Neuron (in vitro differentiated cells): ENCODE results near the gene CUX1.
"Not testable (repeated sequence)": the region's sequence is repeated elsewhere in the genome, so short reads cannot be mapped to it uniquely, and the experiment has no call there.

Experiments
- H2AFZ ChIP-seq: one replicate; pipeline ENCODE4 v1.6.1; 2013; ENCODE audit warnings: low read depth, mild to moderate bottlenecking, inconsistent platforms, low read length, moderate library complexity
- H3K27me3 ChIP-seq: one replicate; pipeline ENCODE4 v1.6.1; 2013; ENCODE audit warnings: low read length; ENCODE audit not compliant: insufficient read depth
- H3K36me3 ChIP-seq: one replicate; pipeline ENCODE4 v1.6.1; 2013; ENCODE audit warnings: low read length; ENCODE audit not compliant: insufficient read depth
- H3K4me1 ChIP-seq: one replicate; pipeline ENCODE4 v1.6.1; 2013; ENCODE audit warnings: low read length; ENCODE audit not compliant: insufficient read depth
- H3K4me3 ChIP-seq: 2 replicates; pipeline ENCODE4 v1.5.1; 2013; ENCODE audit warnings: mild to moderate bottlenecking, low read length, moderate library complexity
- H3K9me3 ChIP-seq: one replicate; pipeline ENCODE4 v1.6.1; 2013; ENCODE audit warnings: low read length

The CUX1 gene

DNA sequence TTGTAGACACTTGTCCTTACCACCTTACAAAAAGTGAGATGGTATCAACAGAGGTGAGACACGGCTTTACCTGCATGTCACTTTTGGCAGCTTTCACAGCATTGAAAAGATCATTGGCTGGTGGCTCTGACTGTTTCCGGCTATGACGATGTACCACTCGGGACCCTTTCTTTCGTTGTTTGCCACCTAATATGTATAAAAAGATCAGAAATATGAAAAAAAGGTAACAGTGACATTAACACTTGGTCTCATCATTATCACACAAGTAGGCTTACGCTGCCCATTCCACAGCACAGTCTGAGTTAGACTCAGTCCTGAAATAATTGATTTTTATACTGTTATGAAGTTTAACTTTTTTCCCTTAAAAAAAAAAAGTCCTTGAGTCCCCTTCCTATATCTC is 509.8 kb downstream of the CUX1 start:
- not testable (repeated sequence) for H3K4me3 ChIP-seq, H3K9me3 ChIP-seq, H3K36me3 ChIP-seq, H3K27me3 ChIP-seq, H3K4me1 ChIP-seq, H2AFZ ChIP-seq

- H3K4me3 ChIP-seq, H3K4me1 ChIP-seq, H3K36me3 ChIP-seq, H2AFZ ChIP-seq, H3K27me3 ChIP-seq, H3K9me3 ChIP-seq: not testable (repeated sequence)
These were observed 511.4 kb downstream of the CUX1 start for GRCh38 chr7:102328863-102329262.

DNA sequence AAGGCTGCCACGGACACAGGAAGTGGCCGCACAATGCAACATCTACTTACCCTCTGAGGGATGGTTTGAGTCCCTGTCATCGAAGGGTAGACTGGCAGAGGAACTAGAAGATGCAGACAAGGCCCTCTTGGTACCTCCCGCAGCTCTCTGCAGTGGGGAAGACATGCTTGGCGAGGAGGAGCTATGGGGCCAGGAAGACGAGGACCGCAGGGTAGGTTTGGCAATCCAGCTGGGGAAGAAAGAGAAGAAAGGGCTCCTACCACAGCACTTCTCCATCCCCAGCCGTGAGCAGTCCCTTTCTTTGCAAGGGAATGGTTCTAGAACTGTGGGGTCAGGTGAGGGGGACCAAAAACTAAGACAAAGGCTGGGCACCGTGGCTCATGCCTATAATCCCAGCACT is 511.9 kb downstream of the CUX1 start:
- H3K36me3 ChIP-seq, H3K9me3 ChIP-seq, H3K27me3 ChIP-seq, H2AFZ ChIP-seq, H3K4me1 ChIP-seq, H3K4me3 ChIP-seq: not testable (repeated sequence)

DNA sequence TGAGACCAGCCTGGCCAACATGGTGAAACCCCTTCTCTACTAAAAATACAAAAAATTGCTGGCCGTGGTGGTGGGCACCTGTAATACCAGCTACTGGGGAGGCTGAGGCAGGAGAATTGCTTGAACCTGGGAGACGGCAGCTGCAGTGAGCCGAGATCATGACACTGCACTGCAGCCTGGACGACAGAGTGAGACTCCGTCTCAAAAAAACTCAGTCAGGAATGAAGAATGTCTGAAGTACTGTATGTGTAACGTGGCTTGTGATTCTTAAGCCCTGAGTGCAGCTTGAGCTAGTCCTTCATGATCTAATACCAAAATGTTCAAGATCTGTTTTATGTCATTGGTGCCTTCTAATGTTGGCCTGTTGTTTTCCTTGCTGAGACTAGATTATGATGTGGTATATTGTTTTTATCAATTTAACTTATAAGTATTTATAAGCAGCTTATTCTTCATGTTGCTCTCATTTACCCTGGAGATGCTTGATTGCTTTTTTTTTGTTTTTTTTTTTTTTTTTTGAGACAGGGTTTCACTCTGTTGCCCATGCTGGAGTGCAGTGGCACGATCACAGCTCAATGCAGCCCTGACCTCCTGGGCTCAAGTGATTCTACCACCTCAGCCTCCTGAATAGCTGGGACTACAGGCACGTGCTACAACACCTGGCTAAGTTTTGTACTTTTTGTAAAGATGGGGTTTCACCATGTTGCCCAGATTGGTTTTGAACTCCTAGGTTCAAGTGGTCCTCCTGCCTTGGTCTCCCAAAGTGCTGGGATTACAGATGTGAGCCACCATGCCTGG is 513.4 kb downstream of the CUX1 start:
- not testable (repeated sequence) for H3K36me3 ChIP-seq, H3K27me3 ChIP-seq, H3K4me1 ChIP-seq, H3K9me3 ChIP-seq, H3K4me3 ChIP-seq, H2AFZ ChIP-seq
